Gastrocnemius medialis (tissue), 4 donors: ENCODE data around the gene INPP5B. TPM values are rescaled to one million over a fixed set of nuclear protein-coding genes. Genes with fewer than 3 reads are reported as not detected.

ENCODE experiments used
- ATAC-seq, 2 donors: fragments of 150-250 bp; one replicate each; pipeline ENCODE4 v1.9.1; 2016
- DNase-seq, 2 donors: peaks; one replicate each; pipeline ENCODE4 v3.0.0-alpha.2; 2019
- H3K27ac ChIP-seq, 4 donors: fragments of 200-600 bp; sonication (generic); 1 replicate in 1 of 4; 2 replicates in 3 of 4; pipeline ENCODE4 v1.5.1; 2016 to 2018; ENCODE audit warnings: mild to moderate bottlenecking in 2 of 4, moderate library complexity in 1 of 4
- H3K27me3 ChIP-seq, 3 donors: fragments of 200-600 bp; sonication (generic) in 2 of 3; 1 replicate in 1 of 3; 2 replicates in 2 of 3; pipeline versions ENCODE4 v1.5.1 to v1.6.0; 2016 to 2019; ENCODE audit warnings: mild to moderate bottlenecking in 1 of 3, moderate library complexity in 1 of 3
- H3K36me3 ChIP-seq, 2 donors: fragments of 200-600 bp; sonication (generic) in 1 of 2; one replicate each; pipeline ENCODE4 v1.5.1; 2017 to 2018
- H3K4me1 ChIP-seq, 2 donors: fragments of 200-600 bp; sonication (generic) in 1 of 2; one replicate each; pipeline ENCODE4 v1.5.1; 2016 to 2017; ENCODE audit warnings: mild to moderate bottlenecking in 2 of 2
- H3K4me3 ChIP-seq, 4 donors: fragments of 200-600 bp; sonication (generic) in 3 of 4; 1 replicate in 1 of 4; 2 replicates in 3 of 4; pipeline ENCODE4 v1.5.1; 2016 to 2019; ENCODE audit warnings: mild to moderate bottlenecking in 2 of 4
- H3K9me3 ChIP-seq, 3 donors: fragments of 200-600 bp; sonication (generic) in 2 of 3; 1 replicate in 1 of 3; 2 replicates in 2 of 3; pipeline ENCODE4 v1.5.1; 2016 to 2019
- CTCF ChIP-seq, 5 experiments: fragments of 450-650 bp in 3 of 5; fragments of 200-600 bp in 2 of 5; sonication (generic) in 2 of 5; IDR thresholded peaks in 4 of 5; conservative IDR thresholded peaks in 1 of 5; 1 replicate in 4 of 5; 2 replicates in 1 of 5; pipeline ENCODE4 v1.5.1; 2016 to 2019; ENCODE audit warnings: antibody characterized with exemption in 5 of 5, mild to moderate bottlenecking in 3 of 5, moderate library complexity in 3 of 5
- POLR2A ChIP-seq, 2 donors: fragments of 450-650 bp; IDR thresholded peaks; one replicate each; pipeline ENCODE4 v1.6.1; 2017; ENCODE audit warnings: antibody characterized with exemption in 2 of 2, mild to moderate bottlenecking in 2 of 2, moderate library complexity in 2 of 2
- in situ Hi-C, 4 donors: fragments of 200-750 bp; cut with MboI; loops; one replicate each; pipeline versions ENCODE4 v1.15.0 to v1.8.0; 2017; ENCODE audit warnings: low sequenced_read_pairs in 4 of 4
- intact Hi-C: fragments of 100-400 bp; cut with DNase I; formaldehyde crosslinking; loops from one replicate; pipeline ENCODE4 v1.15.1; 2023; ENCODE audit warnings: low total_unique reads
- total RNA-seq, 4 donors: library from RNA; depleted of rRNA; stranded (reverse); fragments of >200 nt; gene quantifications; one replicate each; pipeline versions ENCODE4 v1.1.0 to v1.2.3, GENCODE V29; 2016

INPP5B gene
- total RNA-seq, 4 donors from 2014 or later = 6.8 to 13.4 (median 10.1) TPM

- Histone ChIP-seq H3K4me1 (no peaks in the 10 kb centered on the region), H3K4me3 (no peak overlapping the region), H3K36me3 (peaks cover 0 to 60% of the 10 kb centered on the region in 2 donors), H3K27me3 (no peaks in the 10 kb centered on the region), H3K9me3 (no peaks in the 10 kb centered on the region), H3K27ac (no peak overlapping the region)
- DNase-seq (no peak), ATAC-seq (no peak)
- intact Hi-C loops (no loop called here), in situ Hi-C loops (no loop called here)
- TF ChIP-seq POLR2A (IDR thresholded peaks at IDR 0.05) (no peak), CTCF (IDR thresholded peaks at IDR 0.05 in 4 of 5, conservative IDR thresholded peaks at IDR 0.05 in 1 of 5) (no peak)
Observed at GRCh38 chr1:37872692-37873091, 74.2 kb downstream of the INPP5B start.

- in situ Hi-C loops = loop anchor here in 1 of 4 donors (10.0 kb wide), 1 partner anchor 64 kb away; the partner anchor contains the start of genes C1orf122 and YRDC
Observed at GRCh38 chr1:37868466-37868865, 78.4 kb downstream of the INPP5B start.

GRCh38 chr1:37867784-37868183 lies 79.1 kb downstream of the INPP5B start:
- peaks cover 0 to 68% of the 10 kb centered on the region in 2 donors for H3K36me3 ChIP-seq
- intact Hi-C loops = no loop called here
- no peaks in the 10 kb centered on the region for H3K27me3 ChIP-seq

More at GRCh38 chr1:37868466-37868865, 78.4 kb downstream of the INPP5B start:
- DNase-seq = no peak
- Histone ChIP-seq H3K27me3 (no peaks in the 10 kb centered on the region), H3K4me1 (no peaks in the 10 kb centered on the region), H3K9me3 (no peaks in the 10 kb centered on the region), H3K27ac (no peak overlapping the region), H3K4me3 (no peak overlapping the region), H3K36me3 (peaks cover 0 to 73% of the 10 kb centered on the region in 2 donors)
- intact Hi-C loops = no loop called here
- TF ChIP-seq CTCF (IDR thresholded peaks at IDR 0.05 in 4 of 5, conservative IDR thresholded peaks at IDR 0.05 in 1 of 5) (no peak), POLR2A (IDR thresholded peaks at IDR 0.05) (no peak)
- ATAC-seq = no peak

GRCh38 chr1:37866491-37866890 lies 80.4 kb downstream of the INPP5B start:
- no peaks in the 10 kb centered on the region for H3K4me1 ChIP-seq
- no peak overlapping the region for H3K27ac ChIP-seq
- in situ Hi-C loops = loop anchor here in 1 of 4 donors (10.0 kb wide), 1 partner anchor 62 kb away; the partner anchor contains the start of genes C1orf122 and YRDC
- peaks cover 0 to 71% of the 10 kb centered on the region in 2 donors for H3K36me3 ChIP-seq
- ATAC-seq (no peak), DNase-seq (no peak)
- H3K9me3 ChIP-seq = no peaks in the 10 kb centered on the region
- no peak overlapping the region for H3K4me3 ChIP-seq
- TF ChIP-seq POLR2A (IDR thresholded peaks at IDR 0.05) (no peak), CTCF (IDR thresholded peaks at IDR 0.05 in 4 of 5, conservative IDR thresholded peaks at IDR 0.05 in 1 of 5) (no peak)
- no peaks in the 10 kb centered on the region for H3K27me3 ChIP-seq
- intact Hi-C loops = no loop called here

More at GRCh38 chr1:37867784-37868183, 79.1 kb downstream of the INPP5B start:
- in situ Hi-C loops = loop anchor here in 1 of 4 donors (10.0 kb wide), 1 partner anchor 63 kb away; the partner anchor contains the start of genes C1orf122 and YRDC
- no peaks in the 10 kb centered on the region for H3K4me1 ChIP-seq
- H3K4me3 ChIP-seq = no peak overlapping the region
- H3K9me3 ChIP-seq = no peaks in the 10 kb centered on the region
- DNase-seq (no peak), ATAC-seq (no peak)
- no peak overlapping the region for H3K27ac ChIP-seq
- TF ChIP-seq CTCF (IDR thresholded peaks at IDR 0.05 in 4 of 5, conservative IDR thresholded peaks at IDR 0.05 in 1 of 5) (no peak), POLR2A (IDR thresholded peaks at IDR 0.05) (no peak)
